Gastrocnemius medialis (tissue), 4 donors: ENCODE results near the gene KCNAB2. TPM values are rescaled to one million over a fixed set of nuclear protein-coding genes. Genes with fewer than 3 reads are reported as not detected.
"Not testable (repeated sequence)": the region's sequence is repeated elsewhere in the genome, so short reads cannot be mapped to it uniquely, and the experiment has no call there.

Experiments used
- ATAC-seq, 2 donors: fragments of 150-250 bp; one replicate each; pipeline ENCODE4 v1.9.1; 2016
- DNase-seq, 2 donors: peaks; one replicate each; pipeline ENCODE4 v3.0.0-alpha.2; 2019
- H3K27ac ChIP-seq, 4 donors: fragments of 200-600 bp; sonication (generic); 1 replicate in 1 of 4; 2 replicates in 3 of 4; pipeline ENCODE4 v1.5.1; 2016 to 2018; ENCODE audit warnings: mild to moderate bottlenecking in 2 of 4, moderate library complexity in 1 of 4
- H3K27me3 ChIP-seq, 3 donors: fragments of 200-600 bp; sonication (generic) in 2 of 3; 1 replicate in 1 of 3; 2 replicates in 2 of 3; pipeline versions ENCODE4 v1.5.1 to v1.6.0; 2016 to 2019; ENCODE audit warnings: mild to moderate bottlenecking in 1 of 3, moderate library complexity in 1 of 3
- H3K36me3 ChIP-seq, 2 donors: fragments of 200-600 bp; sonication (generic) in 1 of 2; one replicate each; pipeline ENCODE4 v1.5.1; 2017 to 2018
- H3K4me1 ChIP-seq, 2 donors: fragments of 200-600 bp; sonication (generic) in 1 of 2; one replicate each; pipeline ENCODE4 v1.5.1; 2016 to 2017; ENCODE audit warnings: mild to moderate bottlenecking in 2 of 2
- H3K4me3 ChIP-seq, 4 donors: fragments of 200-600 bp; sonication (generic) in 3 of 4; 1 replicate in 1 of 4; 2 replicates in 3 of 4; pipeline ENCODE4 v1.5.1; 2016 to 2019; ENCODE audit warnings: mild to moderate bottlenecking in 2 of 4
- H3K9me3 ChIP-seq, 3 donors: fragments of 200-600 bp; sonication (generic) in 2 of 3; 1 replicate in 1 of 3; 2 replicates in 2 of 3; pipeline ENCODE4 v1.5.1; 2016 to 2019
- POLR2A ChIP-seq, 2 donors: fragments of 450-650 bp; IDR thresholded peaks; one replicate each; pipeline ENCODE4 v1.6.1; 2017; ENCODE audit warnings: antibody characterized with exemption in 2 of 2, mild to moderate bottlenecking in 2 of 2, moderate library complexity in 2 of 2
- in situ Hi-C, 4 donors: fragments of 200-750 bp; cut with MboI; loops; one replicate each; pipeline versions ENCODE4 v1.15.0 to v1.8.0; 2017; ENCODE audit warnings: low sequenced_read_pairs in 4 of 4
- intact Hi-C: fragments of 100-400 bp; cut with DNase I; formaldehyde crosslinking; loops from one replicate; pipeline ENCODE4 v1.15.1; 2023; ENCODE audit warnings: low total_unique reads
- total RNA-seq, 4 donors: library from RNA; depleted of rRNA; stranded (reverse); fragments of >200 nt; gene quantifications; one replicate each; pipeline versions ENCODE4 v1.1.0 to v1.2.3, GENCODE V29; 2016
- TF ChIP-seq, protein P1 (sequence below), 5 experiments: fragments of 450-650 bp in 3 of 5; fragments of 200-600 bp in 2 of 5; sonication (generic) in 2 of 5; IDR thresholded peaks in 4 of 5; conservative IDR thresholded peaks in 1 of 5; 1 replicate in 4 of 5; 2 replicates in 1 of 5; pipeline ENCODE4 v1.5.1; 2016 to 2019; ENCODE audit warnings: antibody characterized with exemption in 5 of 5, mild to moderate bottlenecking in 3 of 5, moderate library complexity in 3 of 5

Gene KCNAB2
- total RNA-seq, 4 donors from 2014 or later, result 2.8 to 7.8 (median 4.5) TPM

DNA sequence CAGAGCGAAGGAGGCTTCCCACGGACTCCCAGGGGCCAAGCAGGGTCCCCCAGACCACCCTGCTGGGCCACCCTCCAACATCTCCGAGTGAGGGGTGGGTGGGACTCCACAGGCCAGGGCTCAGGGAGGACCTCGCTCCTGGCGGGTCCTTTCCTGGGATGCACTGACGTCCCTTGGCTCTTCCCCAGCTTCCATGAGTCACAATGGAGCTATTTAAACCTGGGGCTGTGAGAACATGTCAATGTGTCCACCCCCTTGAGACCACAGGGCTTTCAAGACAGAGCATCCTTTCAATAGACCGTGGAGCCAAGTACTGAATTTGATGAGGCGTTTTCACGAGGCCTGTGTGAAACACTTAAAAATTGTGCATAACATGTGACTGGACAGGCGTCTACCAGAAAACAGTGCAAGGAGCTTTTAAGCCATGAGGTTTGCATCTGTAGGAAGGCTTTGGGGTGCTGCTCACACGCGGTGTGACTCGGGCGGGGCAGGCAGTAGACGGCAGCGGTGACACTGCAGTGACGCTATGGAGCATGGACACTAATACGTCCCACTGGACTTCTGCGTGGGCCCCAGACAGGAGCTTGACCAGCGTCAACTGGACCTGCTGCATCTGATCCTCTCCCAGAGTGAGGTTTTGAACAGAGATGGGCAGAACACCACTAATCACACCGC lies 29.4 kb upstream of the KCNAB2 start:
- Histone ChIP-seq H3K36me3 (no peaks in the 10 kb centered on the region), H3K4me3 (no peak overlapping the region), H3K9me3 (no peaks in the 10 kb centered on the region), H3K4me1 (peaks cover 10 to 21% of the 10 kb centered on the region in 2 donors), H3K27ac (peak overlapping the region; percentile 18 to 85 (median 54)), H3K27me3 (no peaks in the 10 kb centered on the region)
- intact Hi-C loops (no loop called here), in situ Hi-C loops (no loop called here)
- TF ChIP-seq, protein P1, sequence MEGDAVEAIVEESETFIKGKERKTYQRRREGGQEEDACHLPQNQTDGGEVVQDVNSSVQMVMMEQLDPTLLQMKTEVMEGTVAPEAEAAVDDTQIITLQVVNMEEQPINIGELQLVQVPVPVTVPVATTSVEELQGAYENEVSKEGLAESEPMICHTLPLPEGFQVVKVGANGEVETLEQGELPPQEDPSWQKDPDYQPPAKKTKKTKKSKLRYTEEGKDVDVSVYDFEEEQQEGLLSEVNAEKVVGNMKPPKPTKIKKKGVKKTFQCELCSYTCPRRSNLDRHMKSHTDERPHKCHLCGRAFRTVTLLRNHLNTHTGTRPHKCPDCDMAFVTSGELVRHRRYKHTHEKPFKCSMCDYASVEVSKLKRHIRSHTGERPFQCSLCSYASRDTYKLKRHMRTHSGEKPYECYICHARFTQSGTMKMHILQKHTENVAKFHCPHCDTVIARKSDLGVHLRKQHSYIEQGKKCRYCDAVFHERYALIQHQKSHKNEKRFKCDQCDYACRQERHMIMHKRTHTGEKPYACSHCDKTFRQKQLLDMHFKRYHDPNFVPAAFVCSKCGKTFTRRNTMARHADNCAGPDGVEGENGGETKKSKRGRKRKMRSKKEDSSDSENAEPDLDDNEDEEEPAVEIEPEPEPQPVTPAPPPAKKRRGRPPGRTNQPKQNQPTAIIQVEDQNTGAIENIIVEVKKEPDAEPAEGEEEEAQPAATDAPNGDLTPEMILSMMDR (IDR thresholded peaks at IDR 0.05 in 4 of 5, conservative IDR thresholded peaks at IDR 0.05 in 1 of 5), result no peak
- TF ChIP-seq POLR2A (IDR thresholded peaks at IDR 0.05), result no peak
- peak in 1 of 2 donors; percentile 60 for DNase-seq
- ATAC-seq, result peak in 1 of 2 donors; percentile 10

DNA sequence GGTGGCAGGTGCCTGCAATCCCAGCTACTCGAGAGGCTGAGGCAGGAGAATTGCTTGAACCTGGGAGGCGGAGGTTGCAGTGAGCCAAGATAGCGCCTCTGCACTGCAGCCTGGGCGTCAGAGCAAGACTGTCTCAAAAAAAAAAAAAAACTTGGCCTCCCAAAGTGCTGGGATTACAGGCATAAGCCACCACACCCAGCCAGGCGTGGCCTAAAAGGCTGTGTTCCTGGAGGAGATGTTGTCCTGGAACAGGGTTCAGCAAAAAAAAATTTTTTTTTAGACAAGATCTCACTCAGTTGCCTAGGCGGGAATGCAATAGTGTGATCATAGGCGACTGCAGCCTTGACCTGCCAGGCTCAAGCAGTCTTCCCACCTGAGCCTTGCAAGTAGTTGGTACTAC lies 28.0 kb upstream of the KCNAB2 start:
- H3K27ac ChIP-seq, H3K4me3 ChIP-seq, H3K27me3 ChIP-seq, DNase-seq, intact Hi-C loops, in situ Hi-C loops, H3K36me3 ChIP-seq, H3K9me3 ChIP-seq, ATAC-seq: not testable (repeated sequence)
- peaks cover 10 to 21% of the 10 kb centered on the region in 2 donors for H3K4me1 ChIP-seq

DNA sequence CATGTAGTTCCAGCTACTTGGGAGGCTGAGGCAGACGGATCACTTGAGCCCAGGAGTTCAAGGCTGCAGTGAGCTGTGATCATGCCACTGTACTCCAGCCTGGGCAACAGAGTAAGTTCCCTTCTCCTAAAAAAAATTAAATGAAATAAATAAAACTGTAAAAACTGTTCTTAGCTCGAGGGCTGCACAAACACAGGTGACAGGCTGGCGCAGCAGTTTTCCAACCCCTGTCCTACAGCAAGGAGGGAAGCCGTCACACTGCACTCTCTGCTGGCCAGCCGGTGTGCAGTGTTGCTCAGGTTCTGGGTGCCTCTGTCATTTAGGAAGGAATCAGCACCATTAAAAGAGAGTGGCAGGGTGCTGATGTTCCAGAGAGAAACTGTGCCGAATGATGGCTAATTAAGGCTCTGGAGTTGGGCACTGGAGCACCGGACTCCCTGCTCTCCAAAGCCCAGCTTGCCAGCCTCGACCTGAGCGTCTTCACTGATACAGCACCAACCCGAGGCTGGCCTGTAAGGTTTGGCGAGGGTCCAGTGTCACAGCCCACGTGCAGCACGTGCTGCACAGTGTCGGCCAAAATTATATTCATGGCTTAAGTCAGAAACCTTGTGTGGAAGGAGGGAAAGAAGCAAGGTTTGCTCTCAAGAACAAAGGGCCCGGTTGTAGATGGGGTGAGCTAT lies 26.4 kb upstream of the KCNAB2 start:
- ATAC-seq (no peak), DNase-seq (no peak)
- intact Hi-C loops, result no loop called here

DNA sequence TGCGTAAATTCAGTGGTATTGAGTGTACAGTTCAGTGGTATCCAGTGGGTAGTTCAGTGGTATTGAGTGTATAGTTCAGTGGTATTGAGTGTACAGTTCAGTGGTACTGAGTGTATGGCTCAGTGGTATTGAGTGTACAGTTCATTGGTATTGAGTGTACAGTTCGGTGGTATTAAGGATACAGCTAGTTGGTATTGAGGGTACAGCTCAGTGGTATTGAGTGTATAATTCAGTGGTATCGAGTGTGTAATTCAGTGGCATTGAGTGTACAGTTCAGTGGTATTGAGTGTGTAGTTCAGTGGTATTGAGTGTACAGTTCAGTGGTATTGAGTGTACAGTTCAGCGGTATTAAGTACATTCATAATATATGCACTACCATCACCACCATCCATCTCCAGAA lies 23.5 kb upstream of the KCNAB2 start:
- intact Hi-C loops, result no loop called here
- H3K4me3 ChIP-seq, result no peak overlapping the region
- no peaks in the 10 kb centered on the region for H3K9me3 ChIP-seq

More for the DNA sequence above, 26.4 kb upstream of the KCNAB2 start:
- peaks cover 3 to 9% of the 10 kb centered on the region in 2 donors for H3K4me1 ChIP-seq
- no peaks in the 10 kb centered on the region for H3K27me3 ChIP-seq
- TF ChIP-seq POLR2A (IDR thresholded peaks at IDR 0.05), result no peak
- TF ChIP-seq, protein P1 (IDR thresholded peaks at IDR 0.05 in 4 of 5, conservative IDR thresholded peaks at IDR 0.05 in 1 of 5), result no peak
- H3K27ac ChIP-seq, result no peak overlapping the region
- no peak overlapping the region for H3K4me3 ChIP-seq
- no peaks in the 10 kb centered on the region for H3K9me3 ChIP-seq
- no peaks in the 10 kb centered on the region for H3K36me3 ChIP-seq
- in situ Hi-C loops, result no loop called here

DNA sequence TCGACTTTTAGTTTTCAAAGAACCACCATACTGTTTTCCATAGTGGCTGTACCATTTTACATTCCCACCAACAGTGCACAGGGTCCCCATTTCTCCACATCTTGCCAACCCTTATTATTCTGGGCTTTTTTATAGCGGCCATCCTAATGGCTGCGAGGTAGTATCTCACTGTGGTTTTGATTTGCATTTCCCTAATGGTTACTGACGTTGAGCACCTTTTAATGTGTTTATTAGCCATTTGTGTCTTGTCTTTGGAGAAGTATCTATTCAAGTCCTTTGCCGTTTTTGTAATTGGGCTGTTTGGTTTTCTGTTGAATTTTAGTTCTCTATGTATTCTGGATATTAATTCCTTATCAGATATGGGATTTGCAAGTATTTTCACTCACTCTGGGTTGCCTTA lies 22.3 kb upstream of the KCNAB2 start:
- Histone ChIP-seq H3K27ac (no peak overlapping the region), H3K4me1 (no peaks in the 10 kb centered on the region), H3K4me3 (no peak overlapping the region), H3K9me3 (no peaks in the 10 kb centered on the region), H3K36me3 (no peaks in the 10 kb centered on the region), H3K27me3 (no peaks in the 10 kb centered on the region)
- in situ Hi-C loops, result no loop called here
- no peak for ATAC-seq
- intact Hi-C loops, result no loop called here
- no peak for TF ChIP-seq POLR2A (IDR thresholded peaks at IDR 0.05)
- TF ChIP-seq, protein P1 (IDR thresholded peaks at IDR 0.05 in 4 of 5, conservative IDR thresholded peaks at IDR 0.05 in 1 of 5), result no peak
- DNase-seq, result no peak

More for the DNA sequence above, 23.5 kb upstream of the KCNAB2 start:
- TF ChIP-seq, protein P1 (IDR thresholded peaks at IDR 0.05 in 4 of 5, conservative IDR thresholded peaks at IDR 0.05 in 1 of 5), result no peak
- TF ChIP-seq POLR2A (IDR thresholded peaks at IDR 0.05), result no peak
- DNase-seq (no peak), ATAC-seq (no peak)
- H3K27ac ChIP-seq, result no peak overlapping the region
- H3K27me3 ChIP-seq, result no peaks in the 10 kb centered on the region
- in situ Hi-C loops, result no loop called here
- H3K4me1 ChIP-seq, result no peaks in the 10 kb centered on the region
- H3K36me3 ChIP-seq, result no peaks in the 10 kb centered on the region
